NCI-H446 treated with DMSO at 0.1 percent for 48 hours (cell line): ENCODE results near the gene PDE6B.
"Not testable (repeated sequence)": the region's sequence is repeated elsewhere in the genome, so short reads cannot be mapped to it uniquely, and the experiment has no call there.

Experiments used
- DNase-seq: peaks from one replicate; lab custom pipeline; 2025; lab: John Stamatoyannopoulos, UW

Gene PDE6B

GRCh38 chr4:683247-683897 is 58.0 kb downstream of the PDE6B start:
- no peak for DNase-seq

- no peak for DNase-seq
These were observed 58.7 kb downstream of the PDE6B start for GRCh38 chr4:683982-684622.

GRCh38 chr4:684623-685327 is 59.4 kb downstream of the PDE6B start:
- no peak for DNase-seq

- no peak for DNase-seq
These were observed 60.5 kb downstream of the PDE6B start for GRCh38 chr4:685679-686412.

GRCh38 chr4:686413-687040 is 61.2 kb downstream of the PDE6B start:
- no peak for DNase-seq

- no peak for DNase-seq
These were observed 61.9 kb downstream of the PDE6B start for GRCh38 chr4:687048-687970.

- no peak for DNase-seq
These were observed 62.8 kb downstream of the PDE6B start for GRCh38 chr4:687971-688853.

- no peak for DNase-seq
These were observed 63.7 kb downstream of the PDE6B start, which contains the start of gene SLC49A3 for GRCh38 chr4:688854-689681. Gene SLC49A3 (minus strand): TSS chr4:689151. CDS start chr4:689127, 24 bp downstream.

GRCh38 chr4:689723-690122 is 64.3 kb downstream of the PDE6B start:
- DNase-seq: no peak

GRCh38 chr4:692771-693554 is 67.6 kb downstream of the PDE6B start:
- no peak for DNase-seq

- DNase-seq: not testable (repeated sequence)
These were observed 69.1 kb downstream of the PDE6B start for GRCh38 chr4:694341-694940.

GRCh38 chr4:699816-700580 is 74.6 kb downstream of the PDE6B start:
- no peak for DNase-seq

- DNase-seq: no peak
These were observed 75.4 kb downstream of the PDE6B start for GRCh38 chr4:700587-701264.

GRCh38 chr4:702618-703048 is 77.3 kb downstream of the PDE6B start:
- no peak for DNase-seq

- DNase-seq: no peak
These were observed 78.2 kb downstream of the PDE6B start for GRCh38 chr4:703336-704197.
